CD4-positive, CD25-positive, alpha-beta regulatory T cell (primary cell): Measurements from ENCODE around the gene TXN. TPM values are rescaled to one million over a fixed set of nuclear protein-coding genes. Genes with fewer than 3 reads are reported as not detected.
A peak's percentile ranks its signal among the peaks of the same experiment; 100 is the strongest.

Experiments used
- ATAC-seq, 2 donors: fragments of 150-1000 bp; cut with Tn5 transposase; one replicate each; pipeline ENCODE4 v1.10.0; 2021; ENCODE audit warnings: low read depth in 2 of 2, moderate number of reproducible peaks in 2 of 2, moderate library complexity in 1 of 2
- DNase-seq, 3 donors: peaks; one replicate each; pipeline versions ENCODE4 v3.0.0 to v3.0.0-alpha.2; 2012 to 2022; ENCODE audit warnings: mixed read lengths in 1 of 3
- H3K27ac ChIP-seq: one replicate; pipeline ENCODE4 v1.7.0; 2013; ENCODE audit warnings: mild to moderate bottlenecking, low read length; ENCODE audit not compliant: insufficient read depth, poor library complexity, severe bottlenecking
- H3K27me3 ChIP-seq: one replicate; pipeline ENCODE4 v1.7.0; 2013; ENCODE audit warnings: low read length; ENCODE audit not compliant: control insufficient read depth, insufficient read depth
- H3K36me3 ChIP-seq: one replicate; pipeline ENCODE4 v1.7.0; 2013; ENCODE audit warnings: mild to moderate bottlenecking, low read length, moderate library complexity; ENCODE audit not compliant: control insufficient read depth, insufficient read depth
- H3K4me1 ChIP-seq: 2 replicates; pipeline ENCODE4 v1.7.0; 2013; ENCODE audit warnings: mild to moderate bottlenecking, low read length; ENCODE audit not compliant: insufficient read depth, control insufficient read depth, poor library complexity, severe bottlenecking
- H3K4me3 ChIP-seq: one replicate; pipeline ENCODE4 v1.7.0; 2013; ENCODE audit warnings: low read depth, mild to moderate bottlenecking, low read length, moderate library complexity
- H3K9me3 ChIP-seq, 2 experiments: 1 replicate in 1 of 2; 2 replicates in 1 of 2; pipeline ENCODE4 v1.7.0; 2013; ENCODE audit warnings: low read length in 2 of 2, mild to moderate bottlenecking in 1 of 2, moderate library complexity in 1 of 2; ENCODE audit not compliant: control insufficient read depth in 2 of 2
- H3K27ac Mint-ChIP-seq, 3 donors: one replicate each; pipeline ENCODE4 v1.8.0; 2020 to 2022; ENCODE audit warnings: mild to moderate bottlenecking in 3 of 3, mixed read lengths in 3 of 3, moderate library complexity in 2 of 3
- H3K27me3 Mint-ChIP-seq: one replicate; pipeline ENCODE4 v1.8.0; 2022; ENCODE audit warnings: mild to moderate bottlenecking, mixed read lengths
- H3K36me3 Mint-ChIP-seq: one replicate; pipeline ENCODE4 v1.8.0; 2020; ENCODE audit warnings: mixed read lengths
- H3K4me1 Mint-ChIP-seq, 4 donors: one replicate each; pipeline ENCODE4 v1.8.0; 2020 to 2022; ENCODE audit warnings: mixed read lengths in 4 of 4, mild to moderate bottlenecking in 1 of 4
- H3K4me3 Mint-ChIP-seq, 4 donors: one replicate each; pipeline ENCODE4 v1.8.0; 2020 to 2022; ENCODE audit warnings: mild to moderate bottlenecking in 4 of 4, mixed read lengths in 4 of 4, moderate library complexity in 3 of 4
- H3K9me3 Mint-ChIP-seq, 7 donors: one replicate each; pipeline ENCODE4 v1.8.0; 2020 to 2022; ENCODE audit warnings: mixed read lengths in 7 of 7, mild to moderate bottlenecking in 3 of 7, moderate library complexity in 2 of 7
- polyA plus RNA-seq, 4 donors: library from polyadenylated mRNA; unstranded; fragments of 300-500 nt; fragmentation: Illumina TruSeq; gene quantifications; one replicate each; pipeline ENCODE4 v1.2.3, GENCODE V29; 2021
- total RNA-seq: library from RNA; stranded (reverse); gene quantifications from one replicate; pipeline ENCODE4 v1.2.3, GENCODE V29; 2022

Gene TXN
- total and polyA plus RNA-seq, 5 donors from 2014 or later, result 58.4 to 277 (median 177) TPM

DNA sequence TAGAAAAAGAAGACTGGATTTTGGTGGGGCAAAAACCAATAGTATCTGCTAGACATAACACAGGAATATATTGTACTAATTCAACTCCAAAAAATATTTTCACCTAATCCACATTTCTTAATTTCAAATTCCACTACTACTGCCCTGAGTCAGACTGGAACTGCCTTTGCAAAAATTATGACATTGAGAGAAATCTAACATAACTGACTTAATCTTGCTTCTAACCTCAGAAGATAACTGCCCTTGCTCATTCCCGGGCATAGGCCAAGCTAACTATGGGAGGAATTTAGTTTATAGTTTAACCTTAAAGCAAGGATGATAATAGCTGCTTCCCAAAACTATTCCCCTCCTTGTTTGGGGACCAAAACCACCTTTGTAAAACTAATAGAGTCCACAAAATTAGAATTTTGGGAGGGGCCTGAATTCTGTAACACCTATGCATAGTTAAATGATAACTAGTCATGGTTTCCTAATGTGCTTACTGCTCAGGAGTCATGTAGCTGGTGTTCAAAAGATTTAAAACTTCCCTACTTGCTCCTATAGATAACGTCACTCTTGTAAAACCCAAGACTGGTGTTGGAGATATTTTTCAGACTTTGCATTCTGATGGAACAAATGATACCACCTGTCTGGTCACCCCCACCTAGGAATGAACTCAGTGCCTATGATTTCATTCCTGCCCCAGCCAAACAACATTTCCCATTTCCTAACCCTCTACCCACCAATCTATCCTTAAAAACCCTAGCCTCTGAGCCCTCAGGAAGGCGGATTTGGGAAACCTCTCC, 14.1 kb upstream of the TXN start:
- Histone ChIP-seq H3K9me3 (no peaks in the 10 kb centered on the region), H3K27me3 (peaks cover 9% of the 10 kb centered on the region), H3K4me3 (no peak overlapping the region), H3K4me1 (no peaks in the 10 kb centered on the region), H3K27ac (no peak overlapping the region), H3K36me3 (no peaks in the 10 kb centered on the region)
- Mint-ChIP-seq H3K36me3 (no peaks in the 10 kb centered on the region), H3K9me3 (no peaks in the 10 kb centered on the region), H3K4me3 (no peak overlapping the region), H3K4me1 (no peaks in the 10 kb centered on the region), H3K27me3 (peaks cover 27% of the 10 kb centered on the region), H3K27ac (peak overlapping the region in 1 of 3 donors; percentile 2)
- DNase-seq (no peak), ATAC-seq (no peak)

GRCh38 chr9:110266795-110267194, 10.5 kb upstream of the TXN start:
- Mint-ChIP-seq H3K27ac (no peak overlapping the region), H3K36me3 (no peaks in the 10 kb centered on the region), H3K4me1 (no peaks in the 10 kb centered on the region), H3K27me3 (peaks cover 41% of the 10 kb centered on the region), H3K9me3 (no peaks in the 10 kb centered on the region), H3K4me3 (no peak overlapping the region)
- DNase-seq (no peak), ATAC-seq (no peak)
- no peaks in the 10 kb centered on the region for H3K36me3 ChIP-seq
- H3K9me3 ChIP-seq, result no peaks in the 10 kb centered on the region
- no peaks in the 10 kb centered on the region for H3K27me3 ChIP-seq
- no peaks in the 10 kb centered on the region for H3K4me1 ChIP-seq
- no peak overlapping the region for H3K4me3 ChIP-seq
- no peak overlapping the region for H3K27ac ChIP-seq

DNA sequence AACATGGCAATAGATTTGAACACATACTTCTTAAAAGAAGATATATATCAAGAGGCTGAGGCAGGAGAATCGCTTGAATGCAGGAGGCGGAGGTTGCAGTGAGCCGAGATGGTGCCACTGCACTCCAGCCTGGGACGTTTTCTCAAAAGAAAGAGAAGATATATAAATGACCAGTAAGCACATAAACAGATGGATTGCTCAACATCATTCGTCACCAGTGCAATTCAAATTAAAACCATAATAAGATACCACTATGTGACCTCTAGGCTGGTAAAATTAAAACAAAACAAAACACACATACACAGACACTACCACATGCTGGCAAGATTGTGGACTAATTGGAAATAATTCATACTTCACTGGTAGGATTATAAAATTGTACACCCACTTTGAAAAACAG, 5.3 kb upstream of the TXN start:
- Histone ChIP-seq H3K4me1 (peaks cover 9% of the 10 kb centered on the region), H3K27ac (no peak overlapping the region), H3K4me3 (no peak overlapping the region), H3K36me3 (no peaks in the 10 kb centered on the region), H3K27me3 (no peaks in the 10 kb centered on the region), H3K9me3 (no peaks in the 10 kb centered on the region)
- H3K4me1 Mint-ChIP-seq, result peaks cover 0 to 16% (median 9%) of the 10 kb centered on the region in 4 donors
- H3K4me3 Mint-ChIP-seq, result no peak overlapping the region
- H3K27ac Mint-ChIP-seq, result no peak overlapping the region
- H3K27me3 Mint-ChIP-seq, result peaks cover 38% of the 10 kb centered on the region
- no peak for ATAC-seq
- no peaks in the 10 kb centered on the region for H3K9me3 Mint-ChIP-seq
- no peak for DNase-seq
- H3K36me3 Mint-ChIP-seq, result no peaks in the 10 kb centered on the region

GRCh38 chr9:110260911-110261310, 4.6 kb upstream of the TXN start:
- Histone ChIP-seq H3K4me3 (no peak overlapping the region), H3K9me3 (no peaks in the 10 kb centered on the region), H3K4me1 (peaks cover 9% of the 10 kb centered on the region), H3K27me3 (no peaks in the 10 kb centered on the region), H3K27ac (no peak overlapping the region), H3K36me3 (no peaks in the 10 kb centered on the region)
- H3K9me3 Mint-ChIP-seq, result peaks cover 0 to 1% (median 0%) of the 10 kb centered on the region in 7 donors
- H3K4me1 Mint-ChIP-seq, result peaks cover 0 to 16% (median 9%) of the 10 kb centered on the region in 4 donors
- H3K27me3 Mint-ChIP-seq, result peaks cover 36% of the 10 kb centered on the region
- H3K27ac Mint-ChIP-seq, result no peak overlapping the region
- H3K4me3 Mint-ChIP-seq, result no peak overlapping the region
- ATAC-seq (no peak), DNase-seq (no peak)
- H3K36me3 Mint-ChIP-seq, result no peaks in the 10 kb centered on the region

GRCh38 chr9:110259566-110259965, 3.3 kb upstream of the TXN start:
- H3K4me3 Mint-ChIP-seq, result peak overlapping the region in 2 of 4 donors; percentile 1 to 37
- Histone ChIP-seq H3K4me3 (no peak overlapping the region), H3K9me3 (no peaks in the 10 kb centered on the region), H3K27ac (no peak overlapping the region), H3K27me3 (no peaks in the 10 kb centered on the region), H3K4me1 (peaks cover 21% of the 10 kb centered on the region), H3K36me3 (no peaks in the 10 kb centered on the region)
- H3K36me3 Mint-ChIP-seq, result no peaks in the 10 kb centered on the region
- H3K27me3 Mint-ChIP-seq, result peaks cover 28% of the 10 kb centered on the region
- H3K9me3 Mint-ChIP-seq, result peaks cover 0 to 1% (median 0%) of the 10 kb centered on the region in 7 donors
- DNase-seq (no peak), ATAC-seq (no peak)
- H3K27ac Mint-ChIP-seq, result peak overlapping the region in 1 of 3 donors; percentile 5
- H3K4me1 Mint-ChIP-seq, result peaks cover 0 to 22% (median 16%) of the 10 kb centered on the region in 4 donors

DNA sequence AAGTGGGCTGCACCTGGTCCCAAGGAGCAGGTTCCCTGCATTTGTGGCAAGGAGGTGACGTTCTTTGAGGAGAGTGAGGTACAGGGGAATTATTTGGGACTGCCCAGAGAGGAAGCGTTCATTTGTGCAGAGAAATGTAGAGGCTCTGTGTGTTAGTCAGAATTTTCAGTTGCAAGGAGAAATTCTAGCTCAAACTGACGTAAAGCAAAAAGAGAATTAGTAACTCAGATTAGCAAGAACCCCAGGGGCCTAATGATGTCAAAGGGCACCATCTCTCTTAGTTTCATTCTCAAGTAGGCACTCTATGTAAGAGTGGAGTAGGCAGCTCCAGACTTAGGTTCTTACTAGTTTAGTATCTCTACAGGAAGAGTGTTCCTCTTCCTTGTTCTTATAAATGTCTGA, 2.4 kb upstream of the TXN start:
- no peaks in the 10 kb centered on the region for H3K36me3 Mint-ChIP-seq
- Histone ChIP-seq H3K9me3 (no peaks in the 10 kb centered on the region), H3K27ac (no peak overlapping the region), H3K4me1 (peaks cover 28% of the 10 kb centered on the region), H3K36me3 (no peaks in the 10 kb centered on the region), H3K27me3 (no peaks in the 10 kb centered on the region), H3K4me3 (no peak overlapping the region)
- DNase-seq (peak in 1 of 3 donors; percentile 27), ATAC-seq (no peak)
- peaks cover 0 to 1% (median 0%) of the 10 kb centered on the region in 7 donors for H3K9me3 Mint-ChIP-seq
- peak overlapping the region in 2 of 4 donors; percentile 80 to 99 for H3K4me3 Mint-ChIP-seq
- H3K27me3 Mint-ChIP-seq, result peaks cover 26% of the 10 kb centered on the region
- peaks cover 0 to 29% (median 22%) of the 10 kb centered on the region in 4 donors for H3K4me1 Mint-ChIP-seq
- peak overlapping the region in 2 of 3 donors; percentile 2 to 61 for H3K27ac Mint-ChIP-seq

DNA sequence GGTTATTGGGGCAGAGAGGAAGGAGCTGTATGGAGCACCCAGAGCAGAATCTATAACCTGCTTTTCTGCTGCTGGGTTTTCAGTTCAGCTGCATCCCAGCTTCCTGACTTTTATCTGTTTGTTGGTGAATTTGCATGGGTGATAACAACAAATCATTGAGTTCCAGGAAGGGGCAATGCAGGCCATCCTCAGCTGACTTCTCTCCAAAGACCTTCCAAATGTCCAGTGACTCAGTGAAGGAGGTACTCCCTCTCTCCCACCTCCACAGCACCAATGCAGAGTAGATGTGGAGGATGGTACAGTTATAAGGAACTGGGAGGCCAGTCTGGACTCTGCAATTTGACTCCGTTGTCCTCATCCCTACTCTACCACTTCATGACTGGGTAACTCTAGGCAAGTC, 1.6 kb upstream of the TXN start:
- Histone ChIP-seq H3K27ac (no peak overlapping the region), H3K4me3 (no peak overlapping the region), H3K36me3 (no peaks in the 10 kb centered on the region), H3K27me3 (no peaks in the 10 kb centered on the region), H3K4me1 (peaks cover 35% of the 10 kb centered on the region), H3K9me3 (no peaks in the 10 kb centered on the region)
- Mint-ChIP-seq H3K4me1 (peaks cover 6 to 37% (median 28%) of the 10 kb centered on the region in 4 donors), H3K27me3 (peaks cover 21% of the 10 kb centered on the region), H3K9me3 (peaks cover 0 to 1% (median 0%) of the 10 kb centered on the region in 7 donors), H3K4me3 (peak overlapping the region; percentile 91 to 99 (median 96)), H3K36me3 (no peaks in the 10 kb centered on the region), H3K27ac (peak overlapping the region in 2 of 3 donors; percentile 72 to 90)
- DNase-seq (no peak), ATAC-seq (no peak)
